CD1c-positive myeloid dendritic cell (primary cell): Measurements from ENCODE around the gene RBMY1A1.
"Not testable (repeated sequence)": the region's sequence is repeated elsewhere in the genome, so short reads cannot be mapped to it uniquely, and the experiment has no call there.

Experiments used
- DNase-seq: peaks from one replicate; pipeline ENCODE4 v3.0.0-alpha.2; 2016; ENCODE audit errors: extremely low spot score

RBMY1A1 gene

DNA sequence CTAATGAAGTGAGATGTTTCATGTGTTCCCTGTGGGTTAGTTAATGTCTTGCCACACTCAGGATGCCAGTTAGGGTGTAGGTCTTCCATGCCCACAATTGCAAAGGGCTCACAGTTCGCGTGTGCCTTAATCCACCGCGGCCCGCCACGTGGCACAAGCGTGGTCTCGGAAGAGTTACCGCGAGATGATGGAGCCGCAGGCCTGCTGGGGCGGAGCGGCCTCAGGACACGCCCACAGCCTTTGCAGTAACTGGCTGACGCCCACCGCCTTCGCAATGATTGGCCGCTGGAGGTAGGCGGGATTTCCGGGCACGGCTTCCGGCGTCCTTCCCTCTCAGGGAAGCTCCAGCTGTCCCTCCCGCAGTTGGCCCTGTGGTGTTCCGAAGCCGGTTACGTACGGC is at the start of gene RBMY1A1:
Gene RBMY1A1 (plus strand): TSS at position 301 of the 400 bp plus-strand sequence. CDS start 2,013 bp downstream, outside the sequence.
- not testable (repeated sequence) for DNase-seq

DNA sequence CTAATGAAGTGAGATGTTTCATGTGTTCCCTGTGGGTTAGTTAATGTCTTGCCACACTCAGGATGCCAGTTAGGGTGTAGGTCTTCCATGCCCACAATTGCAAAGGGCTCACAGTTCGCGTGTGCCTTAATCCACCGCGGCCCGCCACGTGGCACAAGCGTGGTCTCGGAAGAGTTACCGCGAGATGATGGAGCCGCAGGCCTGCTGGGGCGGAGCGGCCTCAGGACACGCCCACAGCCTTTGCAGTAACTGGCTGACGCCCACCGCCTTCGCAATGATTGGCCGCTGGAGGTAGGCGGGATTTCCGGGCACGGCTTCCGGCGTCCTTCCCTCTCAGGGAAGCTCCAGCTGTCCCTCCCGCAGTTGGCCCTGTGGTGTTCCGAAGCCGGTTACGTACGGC is 23.6 kb upstream of the RBMY1A1 start, which contains the start of gene RBMY1B:
Gene RBMY1B (plus strand): TSS at position 301 of the 400 bp plus-strand sequence. CDS start 2,013 bp downstream, outside the sequence.
- DNase-seq, result not testable (repeated sequence)

DNA sequence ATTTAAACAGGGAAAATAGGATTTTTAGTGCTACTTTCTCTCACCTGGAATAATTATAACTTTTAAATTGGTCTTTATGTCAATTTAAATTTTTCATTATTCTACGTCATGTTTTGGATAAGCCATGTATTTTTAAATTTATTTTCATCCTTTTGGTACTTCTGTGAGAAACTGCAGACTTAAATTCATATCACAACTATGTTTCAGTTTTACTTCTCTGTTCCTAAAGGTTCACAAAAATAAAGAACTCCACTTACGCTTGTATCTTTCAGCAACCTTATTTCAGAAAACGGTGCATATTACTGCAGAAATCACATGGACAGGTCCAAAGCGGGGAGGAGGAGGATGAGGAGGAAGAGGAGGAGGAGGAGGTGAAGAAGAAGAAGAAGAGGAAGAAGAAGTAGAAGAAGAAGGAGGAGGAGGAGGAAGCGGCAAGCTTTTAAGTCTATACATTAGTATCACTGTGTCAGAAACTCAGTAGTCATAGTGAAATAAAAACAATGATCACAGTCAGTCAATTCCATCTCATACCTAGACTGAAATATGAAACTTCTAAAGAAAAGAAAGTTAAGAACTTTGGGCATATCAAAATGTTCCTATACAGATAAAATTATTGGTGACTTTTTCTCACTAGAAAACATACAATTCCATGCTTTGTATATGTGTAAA is 24.8 kb downstream of the RBMY1A1 start:
- DNase-seq, result not testable (repeated sequence)

DNA sequence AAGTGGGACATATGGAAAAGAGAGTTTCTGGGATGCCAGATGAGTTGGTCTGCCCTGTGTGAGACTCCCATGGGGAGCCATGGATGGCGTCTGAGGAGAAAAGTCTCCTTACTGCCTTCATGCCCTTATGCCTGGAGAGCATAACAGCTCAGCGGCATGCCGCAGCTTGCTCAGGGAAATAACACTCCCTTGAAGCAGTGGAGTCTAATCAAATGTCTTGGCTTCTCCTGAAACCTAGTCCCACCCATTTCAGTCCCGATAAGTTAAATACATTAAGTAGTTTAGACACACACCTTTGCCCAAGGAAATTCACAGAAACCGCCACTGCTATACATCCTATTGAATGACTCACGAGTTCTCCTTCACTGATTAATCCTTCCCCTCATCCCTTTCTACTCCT is 50.8 kb downstream of the RBMY1A1 start:
- DNase-seq, result no peak

DNA sequence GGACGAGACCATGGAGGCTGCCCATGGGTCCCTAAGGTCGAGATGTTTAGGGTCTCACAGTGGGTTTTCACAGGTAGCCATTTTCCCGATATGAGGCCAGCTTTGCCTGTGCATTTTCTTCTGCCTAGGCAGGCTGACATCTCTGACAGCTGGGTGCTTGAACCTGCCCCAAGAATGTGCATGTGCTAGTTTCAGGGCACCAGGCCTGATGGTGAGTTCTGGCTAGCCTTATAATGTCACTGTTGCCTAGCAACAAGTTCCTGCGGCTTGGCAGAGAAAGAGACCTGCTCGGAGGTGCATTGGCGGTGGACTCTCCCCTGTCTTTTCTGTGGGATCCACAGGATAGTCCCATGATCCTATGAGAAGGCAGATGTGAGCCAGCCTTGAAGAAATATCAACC is 51.8 kb downstream of the RBMY1A1 start:
- DNase-seq, result not testable (repeated sequence)

- DNase-seq, result no peak
Measured at GRCh38 chrY:21592059-21592458, 57.4 kb downstream of the RBMY1A1 start.

DNA sequence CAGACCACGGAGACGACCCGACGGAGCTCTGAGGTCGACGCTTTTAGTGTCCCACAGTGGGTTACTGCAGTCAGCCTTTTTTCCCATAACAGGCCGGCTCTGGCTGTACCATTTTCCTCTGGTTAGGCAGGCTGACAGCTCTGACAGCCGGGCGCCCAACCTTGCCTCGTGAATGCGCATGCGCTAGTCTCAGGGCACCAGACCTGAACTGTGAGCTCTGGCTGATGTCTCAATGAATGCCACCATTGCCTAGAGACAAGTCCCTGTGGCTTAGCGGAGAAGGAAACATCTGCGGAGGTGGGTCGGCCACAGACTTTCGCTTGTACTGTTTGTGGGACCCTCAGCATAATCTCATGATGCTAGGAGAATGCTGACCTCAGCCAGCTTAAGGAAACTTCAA is 61.6 kb downstream of the RBMY1A1 start:
- DNase-seq, result not testable (repeated sequence)
